LNCAP (cell line): ENCODE data around the gene TMEM14A.

Experiments used
- TF ChIP-seq, protein P1 (sequence below): fragments of 450-650 bp; IDR thresholded peaks from 2 replicates; pipeline ENCODE4 v1.5.1; 2017; ENCODE audit warnings: mild to moderate bottlenecking

TMEM14A gene

DNA sequence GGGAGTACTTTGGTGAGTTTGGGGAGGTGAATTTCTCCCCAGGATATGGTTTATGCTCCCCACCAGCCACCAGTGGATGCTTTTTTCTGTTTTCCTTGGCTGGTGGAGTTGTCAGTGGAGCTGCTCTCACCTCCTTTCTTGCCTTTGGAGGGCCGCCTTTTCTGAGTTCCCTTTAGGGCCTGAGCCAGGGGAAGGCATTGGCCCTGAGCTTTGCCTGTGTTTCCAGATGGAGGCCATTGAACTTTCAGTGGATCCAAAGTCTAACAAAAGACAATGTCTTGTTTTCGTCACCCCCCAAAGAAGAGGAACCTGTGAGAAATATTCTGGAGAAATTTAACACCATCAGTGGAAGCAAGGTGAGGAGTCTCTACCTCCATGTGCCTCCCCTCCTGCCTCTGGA lies 4.4 kb upstream of the TMEM14A start:
- TF ChIP-seq, protein P1, sequence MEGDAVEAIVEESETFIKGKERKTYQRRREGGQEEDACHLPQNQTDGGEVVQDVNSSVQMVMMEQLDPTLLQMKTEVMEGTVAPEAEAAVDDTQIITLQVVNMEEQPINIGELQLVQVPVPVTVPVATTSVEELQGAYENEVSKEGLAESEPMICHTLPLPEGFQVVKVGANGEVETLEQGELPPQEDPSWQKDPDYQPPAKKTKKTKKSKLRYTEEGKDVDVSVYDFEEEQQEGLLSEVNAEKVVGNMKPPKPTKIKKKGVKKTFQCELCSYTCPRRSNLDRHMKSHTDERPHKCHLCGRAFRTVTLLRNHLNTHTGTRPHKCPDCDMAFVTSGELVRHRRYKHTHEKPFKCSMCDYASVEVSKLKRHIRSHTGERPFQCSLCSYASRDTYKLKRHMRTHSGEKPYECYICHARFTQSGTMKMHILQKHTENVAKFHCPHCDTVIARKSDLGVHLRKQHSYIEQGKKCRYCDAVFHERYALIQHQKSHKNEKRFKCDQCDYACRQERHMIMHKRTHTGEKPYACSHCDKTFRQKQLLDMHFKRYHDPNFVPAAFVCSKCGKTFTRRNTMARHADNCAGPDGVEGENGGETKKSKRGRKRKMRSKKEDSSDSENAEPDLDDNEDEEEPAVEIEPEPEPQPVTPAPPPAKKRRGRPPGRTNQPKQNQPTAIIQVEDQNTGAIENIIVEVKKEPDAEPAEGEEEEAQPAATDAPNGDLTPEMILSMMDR: no peak

DNA sequence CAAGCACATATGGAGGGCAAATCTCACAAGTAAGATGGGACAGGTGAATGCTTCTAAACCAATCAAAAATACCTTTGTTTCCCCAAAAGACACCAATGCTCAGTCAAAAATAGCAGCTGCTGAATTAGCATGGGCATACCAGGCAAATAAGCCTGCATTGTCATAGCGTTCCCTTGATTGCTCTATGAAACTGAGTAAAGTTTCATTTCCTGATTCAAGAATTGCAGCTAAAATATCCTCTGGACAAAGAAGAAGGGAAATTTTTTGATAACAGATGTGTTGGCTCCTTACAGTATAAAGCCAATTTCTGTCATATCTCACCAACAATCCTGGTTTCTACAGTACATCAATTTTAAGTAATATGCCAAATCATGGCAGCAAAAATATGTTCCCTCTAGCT lies 3.3 kb upstream of the TMEM14A start:
- TF ChIP-seq, protein P1: no peak

DNA sequence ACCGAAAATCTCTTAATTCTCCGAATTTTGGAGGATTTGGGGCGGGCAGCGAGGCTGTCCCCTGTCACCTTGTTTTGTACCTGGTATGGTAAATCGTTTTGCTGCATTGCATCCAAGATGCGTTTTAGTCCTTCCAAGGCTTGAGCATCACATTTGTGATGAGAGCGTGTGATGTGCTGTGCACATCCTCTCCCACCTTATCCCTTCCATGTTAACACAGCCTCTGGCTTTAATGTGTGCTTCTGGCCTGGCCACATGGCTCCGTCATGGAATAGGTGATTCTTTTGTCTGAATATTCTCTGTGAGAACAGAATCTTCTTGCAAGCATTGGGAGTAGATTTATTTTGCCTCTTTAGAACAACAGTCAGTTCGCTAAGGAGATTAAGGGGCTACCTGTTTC lies 763 bp downstream of the TMEM14A start:
- TF ChIP-seq, protein P1: no peak

DNA sequence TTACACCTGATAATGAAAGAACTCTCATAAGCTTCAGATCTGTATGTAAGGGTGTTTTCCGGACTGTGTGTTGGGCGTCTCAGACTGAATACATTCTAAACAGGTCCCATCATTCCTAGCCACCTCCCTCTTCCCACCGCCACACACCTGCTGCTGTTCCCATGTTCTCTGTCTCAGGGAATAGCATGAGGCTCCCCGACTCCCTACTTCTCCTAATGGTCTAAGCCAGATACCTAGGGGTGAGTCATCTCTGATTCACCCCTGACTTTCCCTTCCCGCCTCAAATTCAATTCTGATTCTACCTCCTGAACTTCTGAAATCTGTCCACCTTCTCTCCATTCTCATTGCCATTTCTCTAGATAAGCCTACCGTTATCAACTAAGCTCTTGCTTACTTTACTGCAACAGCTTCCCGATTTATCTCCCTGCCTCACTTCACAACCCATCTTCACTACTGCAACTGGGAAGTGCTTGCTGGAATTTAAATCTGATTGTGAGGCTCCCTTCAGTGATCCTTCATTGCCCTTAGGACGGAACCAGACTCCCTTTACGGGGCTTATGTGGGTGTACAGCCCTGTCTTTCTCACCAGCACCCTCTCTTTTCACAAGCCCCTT lies 1.6 kb downstream of the TMEM14A start:
- TF ChIP-seq, protein P1: no peak

DNA sequence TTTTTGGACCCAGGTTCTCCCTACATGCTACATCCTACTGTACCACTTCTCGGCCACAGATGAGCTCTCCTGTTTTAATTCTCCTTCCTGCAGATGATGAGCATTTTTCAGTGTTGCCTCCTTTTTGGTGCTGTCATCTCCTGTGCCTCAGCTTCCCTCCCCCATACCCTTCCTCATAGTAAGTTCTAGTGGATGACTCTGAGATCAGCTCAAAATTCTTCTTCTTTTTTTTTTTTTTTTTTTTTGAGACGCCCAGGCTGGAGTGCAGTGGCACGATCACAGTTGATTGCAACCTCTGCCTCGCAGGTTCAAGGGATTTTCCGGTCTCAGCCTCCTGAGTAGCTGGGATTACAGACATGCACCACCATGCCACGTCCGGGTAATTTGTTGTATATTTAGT lies 3.8 kb downstream of the TMEM14A start:
- TF ChIP-seq, protein P1: no peak

DNA sequence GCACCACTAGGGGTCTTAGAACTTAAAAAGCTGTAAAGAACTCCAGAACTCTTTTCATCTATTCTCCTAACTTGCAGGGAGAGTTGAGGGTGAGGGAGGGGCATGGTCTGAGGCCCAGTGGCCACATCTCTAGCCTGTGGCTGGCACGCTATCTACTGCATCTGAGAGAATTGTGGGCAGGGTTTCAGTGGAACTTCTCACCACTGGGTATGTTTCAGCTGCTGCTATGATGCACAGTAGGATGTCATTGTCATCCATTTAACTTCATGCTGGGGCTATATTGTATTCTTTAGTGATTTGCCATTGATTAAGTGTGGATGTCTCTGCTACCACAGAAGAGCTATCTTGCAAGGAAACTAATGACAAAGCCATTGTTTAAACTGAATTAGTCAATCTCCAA lies 4.5 kb downstream of the TMEM14A start:
- TF ChIP-seq, protein P1: no peak

DNA sequence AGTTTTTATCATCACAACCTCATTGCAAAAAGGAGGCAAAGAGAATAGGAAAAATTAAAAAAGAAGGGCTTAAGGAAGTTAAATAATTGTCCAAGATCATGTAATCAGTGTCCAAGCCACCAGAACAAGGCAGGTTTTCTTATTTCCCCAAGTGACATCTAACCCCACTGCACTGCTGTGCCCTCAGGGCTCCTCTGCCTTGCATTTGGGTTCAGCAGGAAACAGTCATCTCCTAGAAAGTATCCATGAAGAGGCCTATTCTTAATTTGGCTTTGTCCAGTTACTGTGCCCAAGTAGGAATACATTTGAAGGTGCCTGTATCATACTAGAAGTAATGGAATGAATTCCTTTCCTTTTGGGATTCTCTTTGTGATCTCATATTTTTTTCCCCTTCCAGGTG lies 10.5 kb downstream of the TMEM14A start:
- TF ChIP-seq, protein P1: no peak
